ENCODE data around the gene SLC23A2.

SLC23A2 gene

GRCh38 chr20:4866429-4866828, 134.9 kb downstream of the SLC23A2 start:
- Histone ChIP-seq H3K23ac (ENCODE audit: low read depth, low read length, poor library complexity) (no peak overlapping the region), H3K36me3 (replicated peaks in 1 of 2; ENCODE audit: control insufficient read depth in 2 of 2, insufficient read depth in 2 of 2, low read length in 2 of 2) (peaks cover 5 to 36% of the 10 kb centered on the region in 2 donors), H3K4me2 (ENCODE audit: insufficient read depth, low read length, poor library complexity, severe bottlenecking) (no peak overlapping the region), H4K8ac (ENCODE audit: low read depth, low read length) (no peak overlapping the region), H2BK15ac (ENCODE audit: low read length) (no peak overlapping the region), H2BK12ac (ENCODE audit: low read length) (no peak overlapping the region), H3K18ac (ENCODE audit: low read length) (no peak overlapping the region), H4K91ac (ENCODE audit: low read depth, low read length, poor library complexity) (no peak overlapping the region), H3K27ac (replicated peaks; ENCODE audit: low read length) (no peak overlapping the region), H3K4ac (ENCODE audit: low read length) (no peak overlapping the region), H3K4me3 (ENCODE audit: low read length in 2 of 2) (no peak overlapping the region), H3K9me3 (replicated peaks in 1 of 2; ENCODE audit: control insufficient read depth in 2 of 2, insufficient read depth in 1 of 2, low read depth in 1 of 2, low read length in 2 of 2) (no peaks in the 10 kb centered on the region), H2AFZ (ENCODE audit: low read length) (no peak overlapping the region), H3K4me1 (ENCODE audit: control insufficient read depth in 2 of 2, insufficient read depth in 1 of 2, low read depth in 1 of 2, low read length in 2 of 2) (no peaks in the 10 kb centered on the region), H3K9ac (ENCODE audit: low read depth, low read length, poor library complexity) (no peak overlapping the region), H2BK5ac (ENCODE audit: low read length) (no peak overlapping the region), H2BK120ac (ENCODE audit: low read depth, low read length) (no peak overlapping the region), H2AK5ac (ENCODE audit: low read depth, low read length) (no peak overlapping the region), H3K79me1 (ENCODE audit: low read depth, low read length) (no peaks in the 10 kb centered on the region), H3K14ac (ENCODE audit: low read length) (no peak overlapping the region), H3K27me3 (ENCODE audit: control insufficient read depth in 3 of 3, insufficient read depth in 3 of 3, low read depth in 1 of 3, low read length in 3 of 3) (peaks cover 0 to 3% (median 0%) of the 10 kb centered on the region in 3 experiments)
- DNase-seq (ENCODE audit: low spot score): no peak
- WGBS, 2 donors (ENCODE audit: extremely low coverage in 2 of 2, insufficient read length in 2 of 2, insufficient replicate concordance in 1 of 2): no CpG with 5 or more reads among the region's 2 CpGs

GRCh38 chr20:4864311-4864752, 137.0 kb downstream of the SLC23A2 start:
- Histone ChIP-seq H3K18ac (ENCODE audit: low read length) (no peak overlapping the region), H3K9ac (ENCODE audit: low read depth, low read length, poor library complexity) (no peak overlapping the region), H3K14ac (ENCODE audit: low read length) (no peak overlapping the region), H3K27me3 (ENCODE audit: control insufficient read depth in 3 of 3, insufficient read depth in 3 of 3, low read depth in 1 of 3, low read length in 3 of 3) (peaks cover 0 to 3% (median 0%) of the 10 kb centered on the region in 3 experiments), H3K4ac (ENCODE audit: low read length) (no peak overlapping the region), H2BK12ac (ENCODE audit: low read length) (no peak overlapping the region), H2BK15ac (ENCODE audit: low read length) (no peak overlapping the region), H3K23ac (ENCODE audit: low read depth, low read length, poor library complexity) (no peak overlapping the region), H3K4me1 (ENCODE audit: control insufficient read depth in 2 of 2, insufficient read depth in 1 of 2, low read depth in 1 of 2, low read length in 2 of 2) (no peaks in the 10 kb centered on the region), H2AFZ (ENCODE audit: low read length) (no peak overlapping the region), H3K4me2 (ENCODE audit: insufficient read depth, low read length, poor library complexity, severe bottlenecking) (no peak overlapping the region), H3K36me3 (replicated peaks in 1 of 2; ENCODE audit: control insufficient read depth in 2 of 2, insufficient read depth in 2 of 2, low read length in 2 of 2) (peaks cover 7 to 49% of the 10 kb centered on the region in 2 donors), H4K91ac (ENCODE audit: low read depth, low read length, poor library complexity) (no peak overlapping the region), H4K8ac (ENCODE audit: low read depth, low read length) (no peak overlapping the region), H3K27ac (replicated peaks; ENCODE audit: low read length) (no peak overlapping the region), H3K79me1 (ENCODE audit: low read depth, low read length) (no peaks in the 10 kb centered on the region), H2BK5ac (ENCODE audit: low read length) (no peak overlapping the region), H2BK120ac (ENCODE audit: low read depth, low read length) (no peak overlapping the region), H3K9me3 (replicated peaks in 1 of 2; ENCODE audit: control insufficient read depth in 2 of 2, insufficient read depth in 1 of 2, low read depth in 1 of 2, low read length in 2 of 2) (no peaks in the 10 kb centered on the region), H3K4me3 (ENCODE audit: low read length in 2 of 2) (no peak overlapping the region), H2AK5ac (ENCODE audit: low read depth, low read length) (no peak overlapping the region)
- DNase-seq (ENCODE audit: low spot score): no peak
- no CpG with 5 or more reads among the region's 4 CpGs for WGBS, 2 donors (ENCODE audit: extremely low coverage in 2 of 2, insufficient read length in 2 of 2, insufficient replicate concordance in 1 of 2)

GRCh38 chr20:4862661-4863060, 138.6 kb downstream of the SLC23A2 start:
- Histone ChIP-seq H2BK5ac (ENCODE audit: low read length) (no peak overlapping the region), H3K79me1 (ENCODE audit: low read depth, low read length) (no peaks in the 10 kb centered on the region), H3K9ac (ENCODE audit: low read depth, low read length, poor library complexity) (no peak overlapping the region), H2AK5ac (ENCODE audit: low read depth, low read length) (no peak overlapping the region), H3K18ac (ENCODE audit: low read length) (no peak overlapping the region), H3K27me3 (ENCODE audit: control insufficient read depth in 3 of 3, insufficient read depth in 3 of 3, low read depth in 1 of 3, low read length in 3 of 3) (peaks cover 0 to 3% (median 0%) of the 10 kb centered on the region in 3 experiments), H3K4me1 (ENCODE audit: control insufficient read depth in 2 of 2, insufficient read depth in 1 of 2, low read depth in 1 of 2, low read length in 2 of 2) (no peaks in the 10 kb centered on the region), H3K4me2 (ENCODE audit: insufficient read depth, low read length, poor library complexity, severe bottlenecking) (no peak overlapping the region), H2AFZ (ENCODE audit: low read length) (no peak overlapping the region), H3K23ac (ENCODE audit: low read depth, low read length, poor library complexity) (no peak overlapping the region), H4K91ac (ENCODE audit: low read depth, low read length, poor library complexity) (no peak overlapping the region), H2BK120ac (ENCODE audit: low read depth, low read length) (no peak overlapping the region), H3K36me3 (replicated peaks in 1 of 2; ENCODE audit: control insufficient read depth in 2 of 2, insufficient read depth in 2 of 2, low read length in 2 of 2) (peaks cover 14 to 58% of the 10 kb centered on the region in 2 donors), H2BK12ac (ENCODE audit: low read length) (no peak overlapping the region), H3K9me3 (replicated peaks in 1 of 2; ENCODE audit: control insufficient read depth in 2 of 2, insufficient read depth in 1 of 2, low read depth in 1 of 2, low read length in 2 of 2) (no peaks in the 10 kb centered on the region), H2BK15ac (ENCODE audit: low read length) (no peak overlapping the region), H3K4ac (ENCODE audit: low read length) (no peak overlapping the region), H3K27ac (replicated peaks; ENCODE audit: low read length) (no peak overlapping the region), H3K4me3 (ENCODE audit: low read length in 2 of 2) (no peak overlapping the region), H3K14ac (ENCODE audit: low read length) (no peak overlapping the region), H4K8ac (ENCODE audit: low read depth, low read length) (no peak overlapping the region)
- WGBS, 2 donors (ENCODE audit: extremely low coverage in 2 of 2, insufficient read length in 2 of 2, insufficient replicate concordance in 1 of 2): no CpG with 5 or more reads among the region's 14 CpGs
- no peak for DNase-seq (ENCODE audit: low spot score)

DNA sequence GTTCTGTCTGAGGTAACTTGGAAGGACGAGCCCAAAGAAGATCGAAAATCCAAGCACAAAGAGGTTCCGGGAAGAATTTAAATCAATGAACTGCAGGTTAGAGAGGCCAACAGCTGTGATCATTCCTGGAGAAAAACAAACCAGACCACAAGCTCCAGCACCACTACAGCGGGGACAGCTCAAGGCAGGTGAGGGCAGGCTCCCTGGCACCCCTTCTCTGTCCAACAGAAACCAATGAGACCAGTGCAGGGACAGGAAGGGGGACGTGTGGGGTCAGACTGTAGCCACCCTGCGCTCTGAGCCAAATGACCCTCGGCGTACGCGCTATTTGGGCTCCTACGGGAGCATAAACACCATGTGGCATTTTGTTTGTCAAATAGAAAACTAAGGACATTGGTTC, 139.3 kb downstream of the SLC23A2 start:
- no peak overlapping the region for H4K91ac ChIP-seq (ENCODE audit: low read depth, low read length, poor library complexity)
- no peak overlapping the region for H2BK120ac ChIP-seq (ENCODE audit: low read depth, low read length)
- no peak overlapping the region for H3K18ac ChIP-seq (ENCODE audit: low read length)
- no peaks in the 10 kb centered on the region for H3K79me1 ChIP-seq (ENCODE audit: low read depth, low read length)
- H3K4me2 ChIP-seq (ENCODE audit: insufficient read depth, low read length, poor library complexity, severe bottlenecking): no peak overlapping the region
- H2AFZ ChIP-seq (ENCODE audit: low read length): no peak overlapping the region
- peaks cover 10 to 58% of the 10 kb centered on the region in 2 donors for H3K36me3 ChIP-seq (replicated peaks in 1 of 2; ENCODE audit: control insufficient read depth in 2 of 2, insufficient read depth in 2 of 2, low read length in 2 of 2)
- H3K9ac ChIP-seq (ENCODE audit: low read depth, low read length, poor library complexity): no peak overlapping the region
- no CpG with 5 or more reads among the region's 11 CpGs for WGBS, 2 donors (ENCODE audit: extremely low coverage in 2 of 2, insufficient read length in 2 of 2, insufficient replicate concordance in 1 of 2)
- no peak overlapping the region for H4K8ac ChIP-seq (ENCODE audit: low read depth, low read length)
- H3K27ac ChIP-seq (replicated peaks; ENCODE audit: low read length): no peak overlapping the region
- H3K9me3 ChIP-seq (replicated peaks in 1 of 2; ENCODE audit: control insufficient read depth in 2 of 2, insufficient read depth in 1 of 2, low read depth in 1 of 2, low read length in 2 of 2): no peaks in the 10 kb centered on the region
- H3K14ac ChIP-seq (ENCODE audit: low read length): no peak overlapping the region
- no peak overlapping the region for H2BK12ac ChIP-seq (ENCODE audit: low read length)
- no peak for DNase-seq (ENCODE audit: low spot score)
- no peak overlapping the region for H3K23ac ChIP-seq (ENCODE audit: low read depth, low read length, poor library complexity)
- H2BK5ac ChIP-seq (ENCODE audit: low read length): no peak overlapping the region
- no peaks in the 10 kb centered on the region for H3K4me1 ChIP-seq (ENCODE audit: control insufficient read depth in 2 of 2, insufficient read depth in 1 of 2, low read depth in 1 of 2, low read length in 2 of 2)
- H3K27me3 ChIP-seq (ENCODE audit: control insufficient read depth in 3 of 3, insufficient read depth in 3 of 3, low read depth in 1 of 3, low read length in 3 of 3): no peaks in the 10 kb centered on the region
- H3K4me3 ChIP-seq (ENCODE audit: low read length in 2 of 2): no peak overlapping the region
- H2AK5ac ChIP-seq (ENCODE audit: low read depth, low read length): no peak overlapping the region
- no peak overlapping the region for H3K4ac ChIP-seq (ENCODE audit: low read length)
- H2BK15ac ChIP-seq (ENCODE audit: low read length): no peak overlapping the region

All from neuronal stem cell (in vitro differentiated cells).